NCI-H2196 treated with DMSO at 0.1 percent for 48 hours (cell line): ENCODE data around the gene ARID5B.

Experiments used
- DNase-seq: peaks from one replicate; lab custom pipeline; 2025; ENCODE audit not compliant: unreplicated experiment; lab: John Stamatoyannopoulos, UW

The ARID5B gene

GRCh38 chr10:62131724-62132123 is 230.2 kb downstream of the ARID5B start:
- DNase-seq: no peak

- DNase-seq: no peak
Measured at GRCh38 chr10:62133618-62134017, 232.1 kb downstream of the ARID5B start.

- DNase-seq: no peak
Measured at GRCh38 chr10:62136931-62137330, 235.4 kb downstream of the ARID5B start.
